Natural killer cell treated with Interleukin-12 subunit alpha and Interleukin-12 subunit beta and Interleukin-15 and Interleukin-18, amount 100 ng/mL, for 72 hours (primary cell): ENCODE data around the gene SUN2. TPM values are rescaled to one million over a fixed set of nuclear protein-coding genes. Genes with fewer than 3 reads are reported as not detected.

Experiments used
- ATAC-seq, 2 donors: fragments of 150-1000 bp; cut with Tn5 transposase in 1 of 2; sonication (Bioruptor Pico), chemical (Tn5 transposase) in 1 of 2; 2 replicates each; pipeline ENCODE4 v1.10.0; 2021
- DNase-seq: peaks from one replicate; pipeline ENCODE4 v3.0.0; 2022; ENCODE audit warnings: low spot score
- H3K27ac Mint-ChIP-seq, 2 donors: 1 replicate in 1 of 2; 2 replicates in 1 of 2; pipeline ENCODE4 v1.8.0; 2022; ENCODE audit warnings: mixed read lengths in 2 of 2, mild to moderate bottlenecking in 1 of 2, moderate library complexity in 1 of 2
- H3K27me3 Mint-ChIP-seq, 2 donors: 1 replicate in 1 of 2; 2 replicates in 1 of 2; pipeline ENCODE4 v1.8.0; 2022; ENCODE audit warnings: mixed read lengths in 2 of 2
- H3K36me3 Mint-ChIP-seq: one replicate; pipeline ENCODE4 v1.8.0; 2022; ENCODE audit warnings: mixed read lengths
- H3K4me1 Mint-ChIP-seq, 2 donors: 1 replicate in 1 of 2; 2 replicates in 1 of 2; pipeline ENCODE4 v1.8.0; 2022; ENCODE audit warnings: low read depth in 2 of 2, mixed read lengths in 2 of 2, mild to moderate bottlenecking in 1 of 2
- H3K4me3 Mint-ChIP-seq: one replicate; pipeline ENCODE4 v1.8.0; 2022; ENCODE audit warnings: mixed read lengths
- H3K9me3 Mint-ChIP-seq: 2 replicates; pipeline ENCODE4 v1.8.0; 2022; ENCODE audit warnings: mixed read lengths
- total RNA-seq, 2 donors: library from RNA; stranded (reverse); gene quantifications; one replicate each; pipeline ENCODE4 v1.2.3, GENCODE V29; 2022

SUN2 gene
- total RNA-seq, 2 donors from 2014 or later, result 203 to 215 TPM

GRCh38 chr22:38754751-38755154 lies 1.0 kb downstream of the SUN2 start:
- Mint-ChIP-seq H3K27ac (peak overlapping the region; percentile 94 to 97), H3K36me3 (no peaks in the 10 kb centered on the region), H3K4me1 (peaks cover 60 to 67% of the 10 kb centered on the region in 2 donors), H3K27me3 (no peaks in the 10 kb centered on the region), H3K4me3 (peak overlapping the region; percentile 96), H3K9me3 (no peaks in the 10 kb centered on the region)
- ATAC-seq (no peak), DNase-seq (no peak)

GRCh38 chr22:38753948-38754750 lies 1.6 kb downstream of the SUN2 start:
- peaks cover 63 to 67% of the 10 kb centered on the region in 2 donors for H3K4me1 Mint-ChIP-seq
- H3K4me3 Mint-ChIP-seq, result peak overlapping the region; percentile 96
- no peaks in the 10 kb centered on the region for H3K27me3 Mint-ChIP-seq
- no peaks in the 10 kb centered on the region for H3K36me3 Mint-ChIP-seq
- H3K27ac Mint-ChIP-seq, result peak overlapping the region; percentile 94 to 97
- no peak for DNase-seq
- ATAC-seq, result no peak
- H3K9me3 Mint-ChIP-seq, result no peaks in the 10 kb centered on the region

GRCh38 chr22:38751422-38752346 lies 4.1 kb downstream of the SUN2 start:
- peak; percentile 84 for DNase-seq
- H3K9me3 Mint-ChIP-seq, result no peaks in the 10 kb centered on the region
- H3K36me3 Mint-ChIP-seq, result no peaks in the 10 kb centered on the region
- peak overlapping the region; percentile 94 to 97 for H3K27ac Mint-ChIP-seq
- no peaks in the 10 kb centered on the region for H3K27me3 Mint-ChIP-seq
- peak overlapping the region; percentile 96 for H3K4me3 Mint-ChIP-seq
- H3K4me1 Mint-ChIP-seq, result peaks cover 49 to 52% of the 10 kb centered on the region in 2 donors
- ATAC-seq, result peak; percentile 58 to 68

- ATAC-seq (no peak), DNase-seq (no peak)
- Mint-ChIP-seq H3K9me3 (no peaks in the 10 kb centered on the region), H3K4me3 (peak overlapping the region; percentile 96), H3K27me3 (no peaks in the 10 kb centered on the region), H3K36me3 (no peaks in the 10 kb centered on the region), H3K27ac (peak overlapping the region; percentile 94 to 97), H3K4me1 (peaks cover 45 to 50% of the 10 kb centered on the region in 2 donors)
Observed at GRCh38 chr22:38751066-38751421, 4.8 kb downstream of the SUN2 start.

GRCh38 chr22:38750638-38751037 lies 5.2 kb downstream of the SUN2 start:
- H3K27me3 Mint-ChIP-seq, result no peaks in the 10 kb centered on the region
- no peaks in the 10 kb centered on the region for H3K9me3 Mint-ChIP-seq
- peaks cover 45 to 50% of the 10 kb centered on the region in 2 donors for H3K4me1 Mint-ChIP-seq
- H3K27ac Mint-ChIP-seq, result peak overlapping the region; percentile 94 to 97
- DNase-seq, result no peak
- no peak for ATAC-seq
- no peaks in the 10 kb centered on the region for H3K36me3 Mint-ChIP-seq
- peak overlapping the region; percentile 96 for H3K4me3 Mint-ChIP-seq

- DNase-seq (no peak), ATAC-seq (no peak)
- peaks cover 43 to 48% of the 10 kb centered on the region in 2 donors for H3K4me1 Mint-ChIP-seq
- H3K27ac Mint-ChIP-seq, result peak overlapping the region; percentile 94 to 97
- H3K9me3 Mint-ChIP-seq, result no peaks in the 10 kb centered on the region
- no peaks in the 10 kb centered on the region for H3K27me3 Mint-ChIP-seq
- H3K4me3 Mint-ChIP-seq, result no peak overlapping the region
- no peaks in the 10 kb centered on the region for H3K36me3 Mint-ChIP-seq
Observed at GRCh38 chr22:38750104-38750503, 5.7 kb downstream of the SUN2 start.

- Mint-ChIP-seq H3K27ac (peak overlapping the region in 1 of 2 donors; percentile 94), H3K4me1 (peaks cover 33 to 39% of the 10 kb centered on the region in 2 donors)
Observed at GRCh38 chr22:38748487-38749136, 7.2 kb downstream of the SUN2 start.

GRCh38 chr22:38745676-38746460 lies 9.9 kb downstream of the SUN2 start:
- peaks cover 6 to 22% of the 10 kb centered on the region in 2 donors for H3K4me1 Mint-ChIP-seq
- H3K36me3 Mint-ChIP-seq, result no peaks in the 10 kb centered on the region
- no peaks in the 10 kb centered on the region for H3K9me3 Mint-ChIP-seq
- H3K27ac Mint-ChIP-seq, result peak overlapping the region in 1 of 2 donors; percentile 18
- ATAC-seq (no peak), DNase-seq (no peak)
- no peak overlapping the region for H3K4me3 Mint-ChIP-seq
- no peaks in the 10 kb centered on the region for H3K27me3 Mint-ChIP-seq

More at GRCh38 chr22:38748487-38749136, 7.2 kb downstream of the SUN2 start:
- Mint-ChIP-seq H3K27me3 (no peaks in the 10 kb centered on the region), H3K9me3 (no peaks in the 10 kb centered on the region), H3K36me3 (no peaks in the 10 kb centered on the region), H3K4me3 (no peak overlapping the region)
- ATAC-seq, result no peak
- no peak for DNase-seq

GRCh38 chr22:38744981-38745380 lies 10.8 kb downstream of the SUN2 start:
- Mint-ChIP-seq H3K27me3 (no peaks in the 10 kb centered on the region), H3K4me1 (peaks cover under 1 to 17% of the 10 kb centered on the region in 2 donors), H3K27ac (peak overlapping the region in 1 of 2 donors; percentile 18), H3K9me3 (no peaks in the 10 kb centered on the region), H3K4me3 (no peak overlapping the region), H3K36me3 (no peaks in the 10 kb centered on the region)
- ATAC-seq (no peak), DNase-seq (no peak)

- H3K4me1 Mint-ChIP-seq, result peaks cover 7 to 17% of the 10 kb centered on the region in 2 donors
- DNase-seq (no peak), ATAC-seq (no peak)
- H3K36me3 Mint-ChIP-seq, result no peaks in the 10 kb centered on the region
- H3K9me3 Mint-ChIP-seq, result no peaks in the 10 kb centered on the region
- no peak overlapping the region for H3K27ac Mint-ChIP-seq
- no peak overlapping the region for H3K4me3 Mint-ChIP-seq
- no peaks in the 10 kb centered on the region for H3K27me3 Mint-ChIP-seq
Observed at GRCh38 chr22:38742176-38742942, 13.4 kb downstream of the SUN2 start.

GRCh38 chr22:38741576-38741975 lies 14.2 kb downstream of the SUN2 start:
- H3K9me3 Mint-ChIP-seq, result no peaks in the 10 kb centered on the region
- H3K4me3 Mint-ChIP-seq, result no peak overlapping the region
- H3K27ac Mint-ChIP-seq, result peak overlapping the region in 1 of 2 donors; percentile 59
- H3K4me1 Mint-ChIP-seq, result peaks cover 9 to 24% of the 10 kb centered on the region in 2 donors
- no peak for DNase-seq
- no peak for ATAC-seq
- no peaks in the 10 kb centered on the region for H3K27me3 Mint-ChIP-seq
- H3K36me3 Mint-ChIP-seq, result peaks cover 7% of the 10 kb centered on the region

GRCh38 chr22:38741166-38741565 lies 14.6 kb downstream of the SUN2 start:
- H3K36me3 Mint-ChIP-seq, result peaks cover 7% of the 10 kb centered on the region
- no peaks in the 10 kb centered on the region for H3K27me3 Mint-ChIP-seq
- H3K4me1 Mint-ChIP-seq, result peaks cover 9 to 26% of the 10 kb centered on the region in 2 donors
- DNase-seq (no peak), ATAC-seq (no peak)
- H3K27ac Mint-ChIP-seq, result peak overlapping the region in 1 of 2 donors; percentile 59
- H3K4me3 Mint-ChIP-seq, result no peak overlapping the region
- H3K9me3 Mint-ChIP-seq, result no peaks in the 10 kb centered on the region
